HG02571 (cell line): ENCODE measurements around the gene PVALEF.
"Not testable (repeated sequence)": the region's sequence is repeated elsewhere in the genome, so short reads cannot be mapped to it uniquely, and the experiment has no call there.

Experiments
- ATAC-seq: cut with Tn5 transposase; IDR thresholded peaks from one replicate; pipeline ENCODE4 v1.9.1; 2021; ENCODE audit warnings: mild to moderate bottlenecking, moderate library complexity; ENCODE audit not compliant: unreplicated experiment

PVALEF gene

GRCh38 chr17:81210868-81211267, 45.6 kb downstream of the PVALEF start:
- ATAC-seq: no peak

GRCh38 chr17:81212365-81212764, 47.1 kb downstream of the PVALEF start:
- ATAC-seq: no peak

- ATAC-seq: no peak
Observed at GRCh38 chr17:81213978-81214377, 48.7 kb downstream of the PVALEF start.

GRCh38 chr17:81217491-81217890, 52.2 kb downstream of the PVALEF start:
- no peak for ATAC-seq

- ATAC-seq: no peak
Observed at GRCh38 chr17:81218459-81218858, 53.2 kb downstream of the PVALEF start.

DNA sequence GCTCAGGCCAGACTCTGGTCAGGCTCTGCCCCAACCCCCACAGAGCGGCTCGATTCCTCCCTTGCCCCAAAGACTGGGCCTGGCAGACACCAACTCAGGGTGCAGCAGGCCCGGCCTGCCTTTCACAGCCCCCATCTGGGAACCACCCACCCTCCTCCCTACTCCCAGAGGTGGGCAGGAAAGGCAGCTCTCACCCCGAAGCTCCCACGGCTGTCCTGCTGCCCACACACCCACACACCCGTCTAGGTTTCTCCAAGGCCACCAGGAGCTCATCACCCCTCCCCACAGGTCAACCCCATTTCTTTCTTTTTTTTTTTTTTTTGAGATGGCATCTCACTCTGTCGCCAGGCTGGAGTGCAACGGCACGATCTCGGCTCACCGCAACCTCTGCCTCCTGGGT, 53.7 kb downstream of the PVALEF start:
- ATAC-seq: no peak

- ATAC-seq: no peak
Observed at GRCh38 chr17:81219476-81220180, 54.3 kb downstream of the PVALEF start.

DNA sequence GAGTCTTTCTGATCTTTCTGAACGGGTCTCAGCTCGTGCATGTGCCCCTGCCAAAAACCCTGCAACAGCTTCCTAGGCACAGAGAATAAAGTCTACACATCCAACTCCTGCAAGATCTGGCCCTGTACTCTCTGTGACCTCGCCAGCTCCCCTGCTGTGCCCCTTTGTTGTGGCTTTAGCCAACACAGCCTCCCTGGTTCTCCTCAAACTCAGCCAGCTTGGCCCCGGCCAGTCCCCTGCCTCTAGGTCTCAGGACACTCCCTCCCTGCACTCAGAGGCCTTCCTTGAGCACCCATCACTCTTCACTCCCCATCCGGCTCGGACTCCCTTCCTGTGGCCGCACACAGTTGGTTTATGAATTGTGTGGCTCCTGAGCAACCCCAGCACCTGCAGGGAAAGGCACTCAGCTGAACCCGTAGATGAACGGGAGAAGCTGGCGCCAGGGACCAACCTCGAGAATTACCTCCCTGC, 56.1 kb downstream of the PVALEF start:
- ATAC-seq: no peak

- no peak for ATAC-seq
Observed at GRCh38 chr17:81221842-81222619, 56.7 kb downstream of the PVALEF start.

DNA sequence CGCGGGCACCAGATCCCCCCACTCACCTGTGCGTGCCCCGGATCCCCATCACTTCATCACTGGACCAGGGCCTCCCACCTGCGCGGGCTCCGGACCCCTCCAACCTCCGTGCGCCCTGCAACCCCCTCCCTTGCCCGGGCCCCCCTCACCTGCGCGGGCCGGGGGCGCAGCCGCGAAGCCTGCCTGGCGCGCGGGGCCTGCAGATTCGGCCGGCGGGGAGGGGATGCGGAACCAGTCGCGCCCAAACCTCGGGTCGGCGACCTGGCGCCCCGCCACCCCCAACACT, 57.3 kb downstream of the PVALEF start:
- no peak for ATAC-seq

- peak; percentile 93 for ATAC-seq
Observed at GRCh38 chr17:81222906-81223761, 57.8 kb downstream of the PVALEF start, which contains the start of gene CEP131. Gene CEP131, minus strand, starts transcription at chr17:81222965. Its CDS starts 2,909 bp downstream, at chr17:81220056.

- ATAC-seq: no peak
Observed at GRCh38 chr17:81223762-81224130, 58.4 kb downstream of the PVALEF start.

DNA sequence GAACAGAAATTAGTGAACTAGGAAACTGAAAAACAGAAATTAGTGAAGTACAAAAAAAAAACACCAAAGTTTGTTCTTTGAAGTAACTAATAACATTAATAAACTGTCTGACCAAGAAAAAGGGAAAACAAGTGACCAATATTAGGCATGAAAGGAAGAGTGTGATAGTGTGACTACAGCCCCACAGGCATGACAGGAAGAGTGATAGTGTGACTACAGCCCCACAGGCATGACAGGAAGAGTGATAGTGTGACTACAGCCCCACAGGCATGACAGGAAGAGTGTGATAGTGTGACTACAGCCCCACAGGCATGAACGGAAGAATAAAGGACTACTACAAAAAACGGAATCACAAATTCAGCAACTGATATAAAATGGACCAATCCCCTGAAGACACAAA, 62.3 kb downstream of the PVALEF start:
- not testable (repeated sequence) for ATAC-seq

GRCh38 chr17:81228420-81228819, 63.1 kb downstream of the PVALEF start:
- ATAC-seq: no peak

GRCh38 chr17:81228834-81229665, 63.7 kb downstream of the PVALEF start:
- ATAC-seq: no peak

GRCh38 chr17:81229666-81229920, 64.3 kb downstream of the PVALEF start:
- ATAC-seq: no peak

- no peak for ATAC-seq
Observed at GRCh38 chr17:81230043-81230820, 64.9 kb downstream of the PVALEF start.

DNA sequence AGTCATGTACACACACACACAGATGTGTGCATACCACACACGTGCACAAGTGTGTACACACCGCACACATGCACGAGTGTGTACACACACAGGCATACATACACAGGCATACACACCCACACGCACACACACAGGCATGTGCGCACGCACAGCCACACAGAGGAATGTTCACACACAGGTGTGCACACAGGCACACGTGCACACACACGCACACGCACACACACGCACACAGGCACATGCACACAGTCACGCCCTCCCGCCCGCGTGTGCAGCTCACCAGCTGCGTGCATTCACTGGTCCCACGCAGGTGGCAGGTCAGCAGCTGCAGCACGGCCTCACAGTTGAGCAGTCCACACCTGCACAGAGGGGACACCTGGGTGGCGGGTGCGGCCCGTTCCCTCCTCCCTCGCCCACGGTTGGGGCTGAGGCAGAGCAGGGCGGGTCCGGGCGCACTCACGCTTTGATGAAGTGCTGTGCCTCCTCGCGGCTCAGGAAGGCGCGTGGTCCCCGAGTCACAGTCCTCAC, 65.9 kb downstream of the PVALEF start:
- no peak for ATAC-seq

GRCh38 chr17:81231766-81232581, 66.7 kb downstream of the PVALEF start:
- ATAC-seq: no peak
